ENCODE measurements around the gene RND1. TPM values are rescaled to one million over a fixed set of nuclear protein-coding genes. Genes with fewer than 3 reads are reported as not detected.
"Not testable (repeated sequence)": the region's sequence is repeated elsewhere in the genome, so short reads cannot be mapped to it uniquely, and the experiment has no call there.

RND1 gene
- total and polyA plus RNA-seq, 4 experiments from 2014 or later, result 0.85 to 2.6 (median 1.1) TPM

- intact Hi-C loops (cut with micrococcal nuclease), result not testable (repeated sequence)
Observed at GRCh38 chr12:48860236-48860635, 5.4 kb downstream of the RND1 start.

GRCh38 chr12:48859607-48860006 is 6.1 kb downstream of the RND1 start:
- CTCF ChIA-PET (ENCODE audit: partially characterized antibody), result interaction anchor here (1.0 to 13.4 kb wide), 4 partner anchors 28 to 128 kb away, joined by 4 to 247 read pairs (median 6); partner anchors contain the start of gene WNT1
- Histone ChIP-seq H3K4me1 (ENCODE audit: insufficient read depth, low read length) (peaks cover 9% of the 10 kb centered on the region), H3K36me3 (ENCODE audit: insufficient read depth, low read length) (no peaks in the 10 kb centered on the region), H3K4me3 (ENCODE audit: low read length in 2 of 2) (no peak overlapping the region), H3K27ac (ENCODE audit: low read depth, low read length) (no peak overlapping the region), H3K9me3 (ENCODE audit: control insufficient read depth in 1 of 2, low read length in 2 of 2) (no peaks in the 10 kb centered on the region), H3K27me3 (ENCODE audit: insufficient read depth, low read length) (peaks cover 11% of the 10 kb centered on the region)
- H3K27me3 Mint-ChIP-seq, result peaks cover 11 to 16% of the 10 kb centered on the region in 2 donors
- H3K36me3 Mint-ChIP-seq, result peaks cover 0 to 3% of the 10 kb centered on the region in 2 donors
- intact Hi-C loops (cut with micrococcal nuclease), result no loop called here
- H3K4me1 Mint-ChIP-seq, result peaks cover 5 to 13% (median 9%) of the 10 kb centered on the region in 4 donors
- H3K9me3 Mint-ChIP-seq, result no peaks in the 10 kb centered on the region
- peak overlapping the region in 1 of 7 donors; percentile 13 for H3K27ac Mint-ChIP-seq
- POLR2A ChIA-PET (ENCODE audit: partially characterized antibody), result interaction anchor here (2.2 kb wide), 1 partner anchor 7 kb away, joined by 8 read pairs; the partner anchor contains the start of gene DDX23
- DNase-seq, result no peak
- no peak overlapping the region for H3K4me3 Mint-ChIP-seq

More at GRCh38 chr12:48860236-48860635, 5.4 kb downstream of the RND1 start:
- Histone ChIP-seq H3K27me3 (ENCODE audit: insufficient read depth, low read length) (peaks cover 11% of the 10 kb centered on the region), H3K4me1 (ENCODE audit: insufficient read depth, low read length) (peaks cover 16% of the 10 kb centered on the region)
- CTCF ChIA-PET (ENCODE audit: partially characterized antibody), result interaction anchor here (1.1 to 13.4 kb wide), 3 partner anchors 28 to 118 kb away, joined by 4 to 247 read pairs (median 7); partner anchors contain the start of gene WNT1
- H3K36me3 ChIP-seq (ENCODE audit: insufficient read depth, low read length); H3K36me3 Mint-ChIP-seq; H3K27ac ChIP-seq (ENCODE audit: low read depth, low read length); H3K9me3 Mint-ChIP-seq; H3K4me3 ChIP-seq (ENCODE audit: low read length in 2 of 2); H3K27ac Mint-ChIP-seq; DNase-seq; H3K9me3 ChIP-seq (ENCODE audit: control insufficient read depth in 1 of 2, low read length in 2 of 2); H3K4me3 Mint-ChIP-seq: not testable (repeated sequence)
- H3K27me3 Mint-ChIP-seq, result peaks cover 11 to 16% of the 10 kb centered on the region in 2 donors
- POLR2A ChIA-PET (ENCODE audit: partially characterized antibody), result interaction anchor here (2.2 kb wide), 1 partner anchor 8 kb away, joined by 8 read pairs; the partner anchor contains the start of gene DDX23
- H3K4me1 Mint-ChIP-seq, result peaks cover 11 to 19% (median 15%) of the 10 kb centered on the region in 4 donors

- Mint-ChIP-seq H3K36me3 (peaks cover 2 to 3% of the 10 kb centered on the region in 2 donors), H3K4me3 (no peak overlapping the region), H3K4me1 (peaks cover 3 to 5% (median 4%) of the 10 kb centered on the region in 4 donors), H3K27me3 (peaks cover 5% of the 10 kb centered on the region in 2 donors), H3K9me3 (no peaks in the 10 kb centered on the region), H3K27ac (no peak overlapping the region)
- Histone ChIP-seq H3K27ac (ENCODE audit: low read depth, low read length) (no peak overlapping the region), H3K9me3 (ENCODE audit: control insufficient read depth in 1 of 2, low read length in 2 of 2) (no peaks in the 10 kb centered on the region), H3K4me3 (ENCODE audit: low read length in 2 of 2) (no peak overlapping the region), H3K27me3 (ENCODE audit: insufficient read depth, low read length) (peaks cover 8% of the 10 kb centered on the region), H3K36me3 (ENCODE audit: insufficient read depth, low read length) (no peaks in the 10 kb centered on the region), H3K4me1 (ENCODE audit: insufficient read depth, low read length) (peaks cover 1% of the 10 kb centered on the region)
- ChIA-PET POLR2A (ENCODE audit: partially characterized antibody) (no interaction called here), CTCF (ENCODE audit: partially characterized antibody) (interaction anchor here (7.6 to 13.4 kb wide), 2 partner anchors 30 to 80 kb away, joined by 154 to 247 read pairs; no protein-coding TSS in a partner anchor)
- intact Hi-C loops (cut with micrococcal nuclease), result no loop called here
- DNase-seq, result no peak
Observed at GRCh38 chr12:48858043-48858442, 7.6 kb downstream of the RND1 start.

- H3K4me3 ChIP-seq (ENCODE audit: low read length in 2 of 2), result no peak overlapping the region
- POLR2A ChIA-PET (ENCODE audit: partially characterized antibody), result interaction anchor here (0.6 to 7.7 kb wide), 2 partner anchors 9 to 333 kb away, joined by 3 to 82 read pairs; partner anchors contain the start of gene RND1
Observed at GRCh38 chr12:48857278-48857994, 8.2 kb downstream of the RND1 start.

GRCh38 chr12:48856379-48856778 is 9.3 kb downstream of the RND1 start:
- peak overlapping the region in 1 of 7 donors; percentile 24 for H3K27ac Mint-ChIP-seq
- no peak for DNase-seq
- H3K27me3 Mint-ChIP-seq, result no peaks in the 10 kb centered on the region
- CTCF ChIA-PET (ENCODE audit: partially characterized antibody), result interaction anchor here (0.9 to 13.4 kb wide), 7 partner anchors 9 to 122 kb away, joined by 3 to 247 read pairs (median 7); partner anchors contain the start of genes RND1 and WNT1
- no peaks in the 10 kb centered on the region for H3K36me3 ChIP-seq (ENCODE audit: insufficient read depth, low read length)
- H3K27me3 ChIP-seq (ENCODE audit: insufficient read depth, low read length), result no peaks in the 10 kb centered on the region
- H3K4me1 ChIP-seq (ENCODE audit: insufficient read depth, low read length), result peaks cover 8% of the 10 kb centered on the region
- intact Hi-C loops (cut with micrococcal nuclease), result no loop called here
- H3K36me3 Mint-ChIP-seq, result peaks cover 3 to 8% of the 10 kb centered on the region in 2 donors
- no peaks in the 10 kb centered on the region for H3K9me3 ChIP-seq (ENCODE audit: control insufficient read depth in 1 of 2, low read length in 2 of 2)
- H3K4me1 Mint-ChIP-seq, result peaks cover 11 to 20% (median 14%) of the 10 kb centered on the region in 4 donors
- no peaks in the 10 kb centered on the region for H3K9me3 Mint-ChIP-seq
- no peak overlapping the region for H3K4me3 Mint-ChIP-seq
- H3K4me3 ChIP-seq (ENCODE audit: low read length in 2 of 2), result no peak overlapping the region
- POLR2A ChIA-PET (ENCODE audit: partially characterized antibody), result interaction anchor here (7.7 kb wide), 1 partner anchor 10 kb away, joined by 82 read pairs; the partner anchor contains the start of gene RND1
- H3K27ac ChIP-seq (ENCODE audit: low read depth, low read length), result no peak overlapping the region

More at GRCh38 chr12:48857278-48857994, 8.2 kb downstream of the RND1 start:
- Mint-ChIP-seq H3K27me3 (peaks cover under 1 to 4% of the 10 kb centered on the region in 2 donors), H3K4me1 (peaks cover 9 to 10% (median 10%) of the 10 kb centered on the region in 4 donors), H3K27ac (no peak overlapping the region), H3K9me3 (no peaks in the 10 kb centered on the region), H3K36me3 (peaks cover 2 to 3% of the 10 kb centered on the region in 2 donors), H3K4me3 (no peak overlapping the region)
- Histone ChIP-seq H3K36me3 (ENCODE audit: insufficient read depth, low read length) (no peaks in the 10 kb centered on the region), H3K4me1 (ENCODE audit: insufficient read depth, low read length) (peaks cover 7% of the 10 kb centered on the region), H3K9me3 (ENCODE audit: control insufficient read depth in 1 of 2, low read length in 2 of 2) (no peaks in the 10 kb centered on the region), H3K27ac (ENCODE audit: low read depth, low read length) (no peak overlapping the region), H3K27me3 (ENCODE audit: insufficient read depth, low read length) (peaks cover 2% of the 10 kb centered on the region)
- CTCF ChIA-PET (ENCODE audit: partially characterized antibody), result interaction anchor here (0.9 to 13.4 kb wide), 5 partner anchors 8 to 121 kb away, joined by 4 to 247 read pairs (median 7); partner anchors contain the start of genes RND1 and WNT1
- intact Hi-C loops (cut with micrococcal nuclease), result no loop called here
- no peak for DNase-seq

GRCh38 chr12:48854932-48855331 is 10.7 kb downstream of the RND1 start:
- intact Hi-C loops (cut with micrococcal nuclease), result not testable (repeated sequence)
- CTCF ChIA-PET (ENCODE audit: partially characterized antibody), result interaction anchor here (1.2 to 13.4 kb wide), 8 partner anchors 9 to 139 kb away, joined by 3 to 247 read pairs (median 56); partner anchors contain the start of gene RND1
- peaks cover 22 to 34% (median 27%) of the 10 kb centered on the region in 4 donors for H3K4me1 Mint-ChIP-seq

More at GRCh38 chr12:48854932-48855331, 10.7 kb downstream of the RND1 start:
- POLR2A ChIA-PET (ENCODE audit: partially characterized antibody), result interaction anchor here (7.7 kb wide), 1 partner anchor 11 kb away, joined by 82 read pairs; the partner anchor contains the start of gene RND1
- not testable (repeated sequence) for H3K36me3 ChIP-seq (ENCODE audit: insufficient read depth, low read length); H3K9me3 ChIP-seq (ENCODE audit: control insufficient read depth in 1 of 2, low read length in 2 of 2); H3K4me3 Mint-ChIP-seq; H3K4me3 ChIP-seq (ENCODE audit: low read length in 2 of 2); H3K9me3 Mint-ChIP-seq; H3K27ac ChIP-seq (ENCODE audit: low read depth, low read length); DNase-seq; H3K27me3 Mint-ChIP-seq; H3K27me3 ChIP-seq (ENCODE audit: insufficient read depth, low read length)
- Mint-ChIP-seq H3K27ac (peak overlapping the region in 1 of 7 donors; percentile 25), H3K36me3 (peaks cover 7 to 21% of the 10 kb centered on the region in 2 donors)
- peaks cover 22% of the 10 kb centered on the region for H3K4me1 ChIP-seq (ENCODE audit: insufficient read depth, low read length)

Measured in CD4-positive, alpha-beta memory T cell (primary cell).